ENCODE results near the gene TSPAN9.

GRCh38 chr12:3140284-3140683 lies 63.1 kb downstream of the TSPAN9 start:
- TF ChIP-seq GATA2 (IDR thresholded peaks at IDR 0.05; ENCODE audit: low read depth, low read length): no peak
- TF ChIP-seq GATA3 (IDR thresholded peaks at IDR 0.05; ENCODE audit: low read depth, low read length): no peak

All from SH-SY5Y (cell line).